PFSK-1 (cell line): Measurements from ENCODE around the gene KMT5B.

Experiments used
- POLR2AphosphoS5 ChIP-seq: IDR thresholded peaks from 2 replicates; pipeline ENCODE4 v1.6.1; 2012; ENCODE audit warnings: low read depth, mild to moderate bottlenecking, control low read depth, low read length, moderate library complexity
- REST ChIP-seq, 2 experiments: IDR thresholded peaks; 2 replicates each; pipeline versions ENCODE4 v1.6.1 to v1.8.0; 2011 to 2012; ENCODE audit warnings: low read depth in 2 of 2, low read length in 2 of 2, control low read depth in 1 of 2, inconsistent platforms in 1 of 2, mild to moderate bottlenecking in 1 of 2, moderate library complexity in 1 of 2; ENCODE audit not compliant: insufficient read depth in 1 of 2

- TF ChIP-seq REST (IDR thresholded peaks at IDR 0.05; ENCODE audit: insufficient read depth in 1 of 2, low read depth in 2 of 2, low read length in 2 of 2) = no peak
- no peak for TF ChIP-seq POLR2AphosphoS5
Measured at GRCh38 chr11:68229601-68230000, 16.5 kb upstream of the KMT5B start.
